K562 (cell line): ENCODE results near the gene UBXN11. TPM values are rescaled to one million over a fixed set of nuclear protein-coding genes. Genes with fewer than 3 reads are reported as not detected.

Experiments used
- ARHGAP35 ChIP-seq: fragments of 450-650 bp; IDR thresholded peaks from 2 replicates; pipeline ENCODE4 v1.6.1; 2018; ENCODE audit not compliant: partially characterized antibody
- ARID3B ChIP-seq: fragments of 250-450 bp; sonication (Bioruptor Pico); IDR thresholded peaks from 2 replicates; pipeline ENCODE4 v1.4.0; 2020; ENCODE audit warnings: borderline replicate concordance
- GATA2 ChIP-seq: sonication (generic); formaldehyde crosslinking; IDR thresholded peaks from 2 replicates; pipeline ENCODE4 v1.4.0; 2020; ENCODE audit warnings: mild to moderate bottlenecking, missing genetic modification reagents
- HINFP ChIP-seq: fragments of 450-650 bp; conservative IDR thresholded peaks from 2 replicates; pipeline ENCODE4 v1.6.1; 2016; ENCODE audit warnings: missing genetic modification characterization, low read depth, mild to moderate bottlenecking, control low read depth, missing compliant biosample characterization
- HNRNPK ChIP-seq: fragments of 200-400 bp; formaldehyde crosslinking; IDR thresholded peaks from one replicate; pipeline ENCODE4 v1.6.1; 2018; ENCODE audit warnings: mild to moderate bottlenecking, low read depth, low read length; ENCODE audit not compliant: poor library complexity, severe bottlenecking
- IFI16 ChIP-seq: fragments of 250-450 bp; sonication (Bioruptor Pico); IDR thresholded peaks from 2 replicates; pipeline ENCODE4 v2.1.2; 2022; ENCODE audit warnings: mild to moderate bottlenecking, inconsistent platforms
- MAZ ChIP-seq, 2 experiments: fragments of 450-650 bp in 1 of 2; sonication (generic) in 1 of 2; formaldehyde crosslinking; IDR thresholded peaks in 1 of 2; conservative IDR thresholded peaks in 1 of 2; 2 replicates each; pipeline versions ENCODE4 v1.4.0 to v1.5.0; 2020; ENCODE audit warnings: mild to moderate bottlenecking in 1 of 2, missing genetic modification reagents in 1 of 2
- MXD1 ChIP-seq: fragments of 250-450 bp; sonication (Bioruptor Pico); IDR thresholded peaks from 2 replicates; pipeline ENCODE4 v1.8.0; 2021; ENCODE audit warnings: borderline replicate concordance, mild to moderate bottlenecking, moderate library complexity; ENCODE audit not compliant: poor library complexity, severe bottlenecking
- MYC ChIP-seq, 2 experiments: fragments of 250-450 bp in 1 of 2; sonication (Bioruptor Pico) in 1 of 2; IDR thresholded peaks; 2 replicates each; pipeline versions ENCODE4 v1.5.1 to v1.6.1; 2012 to 2021; ENCODE audit warnings: low read depth in 2 of 2, borderline replicate concordance in 1 of 2, improper control_type of control experiment in 1 of 2, low read length in 1 of 2, mild to moderate bottlenecking in 1 of 2, moderate library complexity in 1 of 2
- NCOR1 ChIP-seq: fragments of 450-650 bp; IDR thresholded peaks from 2 replicates; pipeline ENCODE4 v1.6.1; 2016; ENCODE audit warnings: mild to moderate bottlenecking, moderate library complexity
- NUFIP1 ChIP-seq: fragments of 450-650 bp; IDR thresholded peaks from 2 replicates; pipeline ENCODE4 v1.6.1; 2018; ENCODE audit not compliant: partially characterized antibody
- SOX6 ChIP-seq: fragments of 450-650 bp; IDR thresholded peaks from 2 replicates; pipeline ENCODE4 v1.6.1; 2014; ENCODE audit warnings: mild to moderate bottlenecking
- SREBF1 ChIP-seq: fragments of 150-350 bp; IDR thresholded peaks from 2 replicates; pipeline ENCODE4 v1.6.1; 2014; ENCODE audit warnings: antibody characterized with exemption, low read depth, low read length, borderline replicate concordance
- TAL1 ChIP-seq: fragments of 450-650 bp; IDR thresholded peaks from 2 replicates; pipeline ENCODE4 v1.6.1; 2016; ENCODE audit warnings: mild to moderate bottlenecking
- THAP7 ChIP-seq: fragments of 250-450 bp; sonication (Bioruptor Pico); IDR thresholded peaks from 2 replicates; pipeline ENCODE4 v1.5.0; 2021
- ZBTB9 ChIP-seq: fragments of 450-650 bp; formaldehyde crosslinking; IDR thresholded peaks from 2 replicates; pipeline ENCODE4 v1.4.0; 2020; ENCODE audit warnings: mild to moderate bottlenecking, moderate library complexity
- ZFPM2 ChIP-seq: fragments of 250-450 bp; sonication (Bioruptor Pico); IDR thresholded peaks from 2 replicates; pipeline ENCODE4 v1.5.1; 2022; ENCODE audit warnings: mild to moderate bottlenecking
- ZNF449 ChIP-seq: fragments of 250-450 bp; sonication (Bioruptor Pico); IDR thresholded peaks from 2 replicates; pipeline ENCODE4 v1.8.0; 2022; ENCODE audit warnings: moderate library complexity, mild to moderate bottlenecking, inconsistent platforms
- ZNF584 ChIP-seq: fragments of 200-800 bp; sonication (Bioruptor generic); IDR thresholded peaks from 2 replicates; pipeline ENCODE4 v1.6.1; 2016; ENCODE audit warnings: low read depth, mild to moderate bottlenecking, missing genetic modification characterization, missing compliant biosample characterization
- polyA plus RNA-seq, 8 experiments: library from polyadenylated mRNA; depleted of rRNA in 4 of 8; stranded (reverse) in 5 of 8; unstranded in 3 of 8; fragments of >200 nt; fragmentation: Nextera tagmentation in 2 of 8; fragmentation: Illumina TruSeq in 1 of 8; extraction: Ambion mirVana in 2 of 8; extraction: Trizol in 1 of 8; gene quantifications; 2 replicates each; pipeline versions ENCODE4 v1.2.1 to v1.2.3, GENCODE V29; 2011 to 2014; ENCODE audit warnings: inconsistent platforms in 1 of 8, missing spikeins in 1 of 8
- total RNA-seq, 7 experiments: library from RNA; depleted of rRNA in 6 of 7; stranded (reverse); fragments of >200 nt in 6 of 7; fragmentation: Illumina TruSeq in 2 of 7; extraction: Trizol in 2 of 7; gene quantifications; 2 replicates each; pipeline versions ENCODE4 v1.2.1 to v1.2.3, GENCODE V29; 2011 to 2021; ENCODE audit warnings: low replicate concordance in 1 of 7

UBXN11 gene
- total and polyA plus RNA-seq, 9 of the 15 experiments (the other 6 are each of a cell fraction or from before 2014, with no cell fraction given), result 0.48 to 34.3 (median 11.3) TPM

GRCh38 chr1:26284597-26285347, 21.7 kb downstream of the UBXN11 start (continued):
- TF ChIP-seq ZFPM2 (CRISPR knock-in tag) (no peak), SOX6 (peak; percentile 80), GATA2 (CRISPR knock-in tag) (no peak), ZNF449 (no peak), IFI16 (CRISPR knock-in tag) (no peak), TAL1 (peak; percentile 50; the same call in 1 of the 2 replicates), NCOR1 (peak; percentile 84), ZBTB9 (CRISPR knock-in tag) (0 out of 2 replicates have a peak, but pooled peaks have one; percentile 44), HINFP (tag) (no peak), ARHGAP35 (no peak), SREBF1 (no peak), MXD1 (no peak), MYC (IDR thresholded peaks at IDR 0.05; ENCODE audit: low read depth, low read length) (peak; percentile 96), MYC (CRISPR knock-in tag; IDR thresholded peaks at IDR 0.05; ENCODE audit: borderline replicate concordance, low read depth) (0 out of 2 replicates have a peak, but pooled peaks have one; percentile 8), ZNF584 (CRISPR knock-in tag) (no peak), ARID3B (CRISPR knock-in tag) (no peak; the same call in 1 of the 2 replicates), NUFIP1 (peak; percentile 35), HNRNPK (no peak), THAP7 (CRISPR knock-in tag) (no peak), MAZ (CRISPR knock-in tag; conservative IDR thresholded peaks at IDR 0.05 in 1 of 2, IDR thresholded peaks at IDR 0.05 in 1 of 2) (peak; percentile 85 to 93)
